Bone marrow (tissue), 2 donors: ENCODE data around the gene HIVEP3.

Experiments
- DNase-seq, 2 donors: peaks; one replicate each; lab custom pipeline; 2025; lab: John Stamatoyannopoulos, UW

Gene HIVEP3

GRCh38 chr1:41615981-41616380, 302.7 kb downstream of the HIVEP3 start:
- no peak for DNase-seq

GRCh38 chr1:41615316-41615715, 303.4 kb downstream of the HIVEP3 start:
- no peak for DNase-seq

DNA sequence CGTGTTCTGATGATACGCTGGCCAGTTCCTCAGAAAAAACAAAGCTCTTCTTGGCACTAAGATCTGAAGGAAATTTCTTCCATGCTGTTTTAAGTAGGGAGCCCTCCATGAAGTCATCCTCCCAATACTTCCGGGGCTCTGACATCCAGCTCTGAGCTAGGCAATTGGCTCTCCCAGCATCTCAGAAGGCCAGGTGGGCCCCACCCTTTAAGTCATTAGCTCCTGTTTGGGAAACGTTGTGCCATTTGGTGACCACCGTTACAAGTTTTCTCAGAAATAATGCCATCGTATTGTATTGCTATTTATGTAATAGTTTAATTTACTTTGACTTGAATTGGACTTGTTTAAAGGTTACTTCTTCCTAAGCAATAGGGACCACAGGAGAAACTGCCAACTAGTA, 303.9 kb downstream of the HIVEP3 start:
- DNase-seq = no peak

- DNase-seq = no peak
Observed at GRCh38 chr1:41613689-41614574, 304.8 kb downstream of the HIVEP3 start.

- no peak for DNase-seq
Observed at GRCh38 chr1:41612953-41613352, 305.8 kb downstream of the HIVEP3 start.

DNA sequence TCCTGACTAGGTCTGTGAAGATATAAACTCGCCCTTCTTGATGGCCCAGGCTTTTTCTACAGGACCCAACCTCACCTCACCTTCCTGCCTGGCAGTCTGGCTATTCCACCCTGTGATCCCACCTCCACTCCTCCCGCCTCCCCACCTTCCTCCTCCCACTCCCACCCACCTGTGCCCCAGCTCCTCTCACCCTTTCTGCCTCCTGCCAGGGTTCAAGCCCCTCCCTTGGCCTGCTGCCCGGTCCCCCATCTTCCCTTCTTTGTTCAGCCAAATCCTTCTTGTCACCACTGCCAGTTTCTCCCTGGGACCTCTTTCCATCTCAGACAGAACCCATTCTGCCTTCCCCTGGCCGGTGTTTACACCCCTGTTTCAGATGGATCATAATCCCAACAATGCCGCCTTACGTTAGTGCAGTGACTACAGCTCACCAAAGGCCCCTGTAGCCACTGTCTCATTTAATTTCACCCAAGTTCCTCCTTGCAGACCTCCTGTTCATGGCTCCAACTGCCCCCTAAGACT, 306.7 kb downstream of the HIVEP3 start:
- no peak for DNase-seq

DNA sequence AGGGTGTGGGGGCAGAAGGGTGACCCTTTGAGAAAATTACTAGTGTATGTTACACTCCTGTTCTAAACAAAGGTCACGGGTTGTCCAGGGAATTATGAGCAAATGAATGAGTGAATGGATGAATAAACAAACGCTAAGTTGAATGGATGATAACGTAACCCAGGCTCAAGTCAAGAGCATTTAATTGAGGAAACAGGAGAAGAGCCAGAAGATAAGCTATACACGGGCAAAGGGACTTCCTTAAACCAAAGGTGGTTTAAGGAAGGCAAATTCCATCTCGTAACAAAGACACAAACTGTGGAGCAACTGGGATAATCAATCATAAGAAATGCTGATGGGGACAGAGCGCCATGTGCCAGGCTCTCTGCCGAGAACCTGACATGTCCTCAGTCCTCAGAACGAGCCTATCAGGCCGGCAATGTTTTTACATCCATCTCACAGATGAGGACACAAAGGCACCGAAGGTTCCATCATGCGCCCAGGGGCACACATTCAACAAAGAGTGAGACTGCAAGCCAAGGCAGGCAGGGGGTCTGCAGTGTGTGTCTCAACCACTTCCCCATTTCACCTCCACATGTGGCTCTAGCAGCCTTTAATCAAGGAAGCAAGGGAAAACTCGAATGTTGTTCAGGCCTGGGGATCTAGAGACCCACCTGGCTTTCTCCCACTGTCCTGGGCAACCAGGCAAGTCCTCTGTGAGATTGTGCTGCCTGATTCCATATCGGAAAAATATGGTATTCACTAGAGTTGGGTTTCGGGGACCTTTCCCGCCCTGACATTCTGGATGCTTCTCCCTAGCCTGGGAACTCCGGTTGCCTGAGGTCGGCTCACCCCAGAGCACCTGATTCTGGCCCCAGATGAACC, 307.4 kb downstream of the HIVEP3 start:
- no peak for DNase-seq

DNA sequence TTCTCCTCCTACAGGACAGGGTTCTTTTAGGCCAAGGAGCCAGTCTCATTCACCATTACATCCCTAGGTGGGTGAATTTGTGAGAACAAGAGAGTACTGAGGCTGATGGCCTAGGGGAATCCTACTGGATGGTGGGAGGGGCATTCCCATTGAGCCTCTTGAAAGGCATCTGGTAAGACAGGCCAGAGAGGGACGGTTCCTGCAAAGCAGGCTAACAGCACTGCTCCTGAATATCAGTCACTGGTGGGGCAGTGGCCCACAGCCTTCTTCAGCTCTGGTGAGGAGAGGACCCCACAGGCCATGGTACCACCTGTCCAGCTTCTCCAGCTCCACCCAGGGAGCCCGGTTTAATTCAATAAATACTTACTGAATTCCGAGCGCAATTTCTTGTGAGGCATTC, 308.4 kb downstream of the HIVEP3 start:
- DNase-seq = no peak

- no peak for DNase-seq
Observed at GRCh38 chr1:41609166-41609883, 309.4 kb downstream of the HIVEP3 start.

DNA sequence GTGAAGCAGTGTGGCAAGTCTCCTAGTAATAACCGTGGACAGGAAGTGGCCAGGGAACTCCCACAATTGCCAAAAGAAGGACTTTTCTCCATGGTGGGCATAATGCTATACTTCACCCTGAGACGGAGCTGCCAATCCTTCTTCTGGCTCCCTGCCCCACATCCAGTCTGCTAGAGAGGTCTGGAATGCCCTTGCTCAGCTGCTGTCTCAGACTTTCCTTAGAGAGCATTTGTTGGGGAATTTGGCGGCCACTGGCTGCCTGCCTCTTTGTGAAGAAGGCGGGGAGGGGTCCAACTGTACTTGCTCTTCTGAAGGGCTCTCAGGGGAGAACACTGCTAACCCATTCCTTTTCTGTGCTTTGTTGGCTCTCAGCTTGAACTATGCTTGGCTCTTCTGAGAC, 310.5 kb downstream of the HIVEP3 start:
- DNase-seq = no peak

GRCh38 chr1:41607808-41608207, 310.9 kb downstream of the HIVEP3 start:
- no peak for DNase-seq

DNA sequence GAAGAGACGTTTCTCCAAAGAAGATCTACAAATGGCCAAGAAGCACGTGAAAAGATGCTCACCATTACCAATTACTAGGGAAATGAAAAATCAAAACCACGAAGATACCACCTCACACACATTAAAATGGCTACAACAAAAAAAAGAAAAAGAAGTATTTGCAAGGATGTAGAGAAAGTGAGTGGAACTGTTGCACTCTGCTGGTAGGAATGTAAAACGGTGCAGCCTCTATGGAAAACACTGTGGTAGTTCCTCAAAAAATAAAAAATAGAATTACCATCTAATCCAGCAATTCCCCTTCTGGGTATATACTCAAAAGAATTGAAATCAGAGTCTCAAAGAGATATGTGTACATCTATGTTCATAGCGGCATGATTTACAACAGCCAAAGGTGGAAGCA, 318.8 kb downstream of the HIVEP3 start:
- DNase-seq = no peak

DNA sequence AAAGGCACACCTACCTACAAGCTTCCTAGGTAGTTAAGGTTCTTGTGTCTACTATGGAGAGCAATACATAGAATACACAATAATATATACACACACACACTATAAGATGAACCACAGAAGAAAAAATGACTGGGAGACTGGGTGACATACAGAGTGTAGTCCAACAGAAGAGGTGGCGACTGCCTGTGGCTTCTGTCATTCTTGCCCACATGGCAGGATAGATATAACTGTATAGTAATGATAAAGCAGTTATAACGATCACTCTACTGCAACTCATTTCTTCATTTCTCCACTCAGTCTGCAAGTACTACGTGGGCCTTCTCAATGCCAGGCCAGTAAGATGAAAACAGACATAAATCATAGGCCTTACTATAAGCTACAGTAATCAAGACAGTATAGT, 320.4 kb downstream of the HIVEP3 start:
- DNase-seq = no peak

- DNase-seq = no peak
Observed at GRCh38 chr1:41592451-41593125, 326.1 kb downstream of the HIVEP3 start.

DNA sequence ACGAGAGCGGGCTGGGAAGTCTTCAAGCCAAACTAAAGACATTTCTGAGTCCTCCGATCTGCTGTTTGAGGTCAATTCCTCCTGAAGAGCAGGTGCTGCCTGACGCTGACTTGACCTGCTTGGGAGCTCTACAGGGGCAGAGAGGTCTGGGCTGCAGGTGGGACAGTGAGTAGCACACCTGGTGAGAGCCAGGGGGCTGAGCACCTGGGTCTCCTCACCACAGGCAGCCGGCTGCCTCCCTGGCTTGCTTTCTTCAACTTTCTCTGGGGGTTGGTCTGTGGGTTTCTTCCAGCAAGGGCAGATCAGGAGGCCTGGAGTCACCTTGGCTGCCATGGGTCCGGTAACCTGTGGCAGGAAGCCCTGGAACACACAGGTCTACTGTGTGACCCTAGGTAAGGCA, 326.8 kb downstream of the HIVEP3 start:
- no peak for DNase-seq

DNA sequence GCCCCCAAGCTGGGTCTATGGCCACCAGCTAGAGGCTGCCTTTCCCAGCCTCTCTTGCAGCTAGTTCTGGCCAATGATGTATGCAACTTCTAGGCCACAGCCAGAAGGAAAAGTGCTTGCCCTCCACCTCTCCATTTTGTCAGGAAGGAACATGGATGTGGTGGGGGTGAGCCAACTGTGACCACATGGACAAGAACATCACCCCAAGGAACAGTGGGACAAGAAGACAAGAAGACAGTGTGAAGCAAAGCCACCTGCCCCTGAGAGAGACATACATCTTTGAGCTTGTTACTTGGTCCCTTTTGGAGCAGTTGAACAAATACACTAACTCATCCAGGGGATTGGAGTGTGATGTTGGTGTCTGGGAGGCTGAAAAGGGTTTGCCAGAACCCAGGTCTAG, 328.4 kb downstream of the HIVEP3 start:
- no peak for DNase-seq

- no peak for DNase-seq
Observed at GRCh38 chr1:41589395-41589794, 329.3 kb downstream of the HIVEP3 start.

GRCh38 chr1:41588334-41588875, 330.3 kb downstream of the HIVEP3 start:
- DNase-seq = no peak

DNA sequence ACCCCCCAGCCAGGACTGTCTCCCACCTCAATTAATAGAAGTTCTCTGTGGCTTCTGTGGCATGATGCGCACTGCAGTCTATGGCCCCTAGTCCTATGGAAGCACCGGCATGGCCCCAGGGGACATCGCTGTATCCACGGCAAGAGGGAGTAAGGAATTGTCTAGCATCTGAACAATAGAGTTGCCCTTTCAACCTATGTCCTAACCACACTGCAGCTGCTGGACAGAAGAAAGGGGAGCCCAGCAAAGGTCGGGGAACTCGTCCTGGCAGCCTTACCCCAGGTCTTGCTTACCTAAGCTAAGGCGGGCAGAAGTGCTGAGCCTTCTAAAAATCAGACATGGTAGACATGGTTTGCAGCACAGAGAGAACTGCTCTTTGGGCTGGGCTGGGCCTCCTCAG, 330.9 kb downstream of the HIVEP3 start:
- DNase-seq = no peak

DNA sequence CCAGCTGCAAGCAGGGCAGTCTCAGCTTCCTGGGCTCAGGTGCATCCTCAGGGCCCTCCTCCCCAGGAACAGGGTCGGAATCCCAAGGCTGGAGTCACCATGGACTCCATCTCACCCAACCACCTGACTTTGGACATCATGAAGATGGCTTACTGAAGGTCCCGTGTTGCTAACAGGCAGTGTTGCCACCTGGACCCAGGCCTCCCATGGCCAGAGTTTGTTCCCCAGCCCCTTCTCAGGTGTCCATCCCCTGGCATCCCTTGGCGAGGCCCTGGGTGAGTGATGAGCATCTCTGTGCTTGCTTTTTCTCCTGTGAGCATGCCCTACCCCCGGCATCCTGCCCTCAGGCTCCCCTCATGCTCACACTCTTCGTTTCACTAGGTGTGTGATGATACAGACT, 332.5 kb downstream of the HIVEP3 start:
- DNase-seq = no peak
